ENCODE data around the gene HPSE. TPM values are rescaled to one million over a fixed set of nuclear protein-coding genes. Genes with fewer than 3 reads are reported as not detected.

HPSE gene
- total RNA-seq, 3 donors from 2014 or later = 6.9 to 17.2 (median 14.0) TPM

- no peak for TF ChIP-seq CTCF (IDR thresholded peaks at IDR 0.05)
Observed at GRCh38 chr4:83259586-83259985, 75.1 kb downstream of the HPSE start.

GRCh38 chr4:83258461-83258860, 76.2 kb downstream of the HPSE start:
- Histone ChIP-seq H3K9me3 (no peaks in the 10 kb centered on the region), H3K36me3 (ENCODE audit: low read depth) (no peaks in the 10 kb centered on the region), H3K4me1 (ENCODE audit: low read depth) (peaks cover 39% of the 10 kb centered on the region), H3K4me3 (no peak overlapping the region)
- ATAC-seq (no peak), DNase-seq (no peak)
- no peak for TF ChIP-seq CTCF (IDR thresholded peaks at IDR 0.05)
- intact Hi-C loops (cut with DNase I, micrococcal nuclease) = no loop called here

More at GRCh38 chr4:83259586-83259985, 75.1 kb downstream of the HPSE start:
- DNase-seq (no peak), ATAC-seq (no peak)
- peaks cover 39% of the 10 kb centered on the region for H3K4me1 ChIP-seq (ENCODE audit: low read depth)
- H3K4me3 ChIP-seq = no peak overlapping the region
- no peaks in the 10 kb centered on the region for H3K36me3 ChIP-seq (ENCODE audit: low read depth)
- no peaks in the 10 kb centered on the region for H3K9me3 ChIP-seq
- intact Hi-C loops (cut with DNase I, micrococcal nuclease) = no loop called here

- H3K4me1 ChIP-seq (ENCODE audit: low read depth) = peaks cover 42% of the 10 kb centered on the region
- no peak for DNase-seq
- intact Hi-C loops (cut with DNase I, micrococcal nuclease) = no loop called here
- no peaks in the 10 kb centered on the region for H3K9me3 ChIP-seq
- TF ChIP-seq CTCF (IDR thresholded peaks at IDR 0.05) = no peak
- no peak for ATAC-seq
- H3K4me3 ChIP-seq = no peak overlapping the region
- no peaks in the 10 kb centered on the region for H3K36me3 ChIP-seq (ENCODE audit: low read depth)
Observed at GRCh38 chr4:83257811-83258210, 76.8 kb downstream of the HPSE start.

- ATAC-seq (peak; percentile 58), DNase-seq (peak in 1 of 3 donors; percentile 51)
Observed at GRCh38 chr4:83255584-83255983, 79.1 kb downstream of the HPSE start.

GRCh38 chr4:83252782-83253405, 81.8 kb downstream of the HPSE start:
- no peaks in the 10 kb centered on the region for H3K36me3 ChIP-seq (ENCODE audit: low read depth)
- no peak overlapping the region for H3K4me3 ChIP-seq
- ATAC-seq (peak; percentile 68), DNase-seq (peak in 2 of 3 donors; percentile 51 to 94)
- intact Hi-C loops (cut with DNase I, micrococcal nuclease) = no loop called here
- peak; percentile 57 for TF ChIP-seq CTCF (IDR thresholded peaks at IDR 0.05)
- no peaks in the 10 kb centered on the region for H3K9me3 ChIP-seq
- peaks cover 34% of the 10 kb centered on the region for H3K4me1 ChIP-seq (ENCODE audit: low read depth)

More at GRCh38 chr4:83255584-83255983, 79.1 kb downstream of the HPSE start:
- no peaks in the 10 kb centered on the region for H3K9me3 ChIP-seq
- intact Hi-C loops (cut with DNase I, micrococcal nuclease) = no loop called here
- no peak overlapping the region for H3K4me3 ChIP-seq
- H3K4me1 ChIP-seq (ENCODE audit: low read depth) = peaks cover 34% of the 10 kb centered on the region
- no peak for TF ChIP-seq CTCF (IDR thresholded peaks at IDR 0.05)
- no peaks in the 10 kb centered on the region for H3K36me3 ChIP-seq (ENCODE audit: low read depth)

Measured in mucosa of descending colon (tissue), 3 donors.